H1 (cell line): ENCODE measurements around the gene ERGIC2. TPM values are rescaled to one million over a fixed set of nuclear protein-coding genes. Genes with fewer than 3 reads are reported as not detected.

Experiments used
- CTCF ChIA-PET: fragments of 300-600 bp; sonication (Branson Sonifier 250); formaldehyde crosslinking; loops from one replicate; lab custom pipeline; 2021; ENCODE audit not compliant: partially characterized antibody; lab: Charles Lee
- POLR2A ChIA-PET: fragments of 300-600 bp; sonication (Branson Sonifier 250); formaldehyde crosslinking; loops from one replicate; lab custom pipeline; 2021; ENCODE audit warnings: inconsistent platforms; ENCODE audit not compliant: partially characterized antibody; lab: Charles Lee
- DNase-seq, 2 experiments: peaks; one replicate each; pipeline versions ENCODE4 v3.0.0 to v3.0.0-alpha.2; 2010 to 2022; ENCODE audit warnings: low spot score in 2 of 2, low read depth in 1 of 2, mixed read lengths in 1 of 2
- FAIRE-seq: peaks from 2 replicates; lab custom pipeline; 2011; peaks lifted over from hg19 to GRCh38; lab: Jason Lieb, UNC
- H2AFZ ChIP-seq: 2 replicates; pipeline ENCODE4 v1.8.1; 2012; ENCODE audit warnings: low read length, inconsistent platforms
- H2AK5ac ChIP-seq: 2 replicates; pipeline ENCODE4 v1.6.1; 2013; ENCODE audit warnings: low read depth, low read length
- H2BK120ac ChIP-seq: replicated peaks from 2 replicates; pipeline ENCODE3; 2013; ENCODE audit warnings: low read depth, low read length, inconsistent platforms
- H2BK12ac ChIP-seq: 2 replicates; pipeline ENCODE4 v1.6.1; 2013; ENCODE audit warnings: low read depth, low read length
- H2BK15ac ChIP-seq: 2 replicates; pipeline ENCODE4 v1.6.1; 2013; ENCODE audit warnings: low read length
- H2BK20ac ChIP-seq: 2 replicates; pipeline ENCODE4 v1.6.1; 2013; ENCODE audit warnings: low read length
- H2BK5ac ChIP-seq: 2 replicates; pipeline ENCODE4 v1.6.1; 2013; ENCODE audit warnings: low read depth, low read length
- H3K14ac ChIP-seq: 2 replicates; pipeline ENCODE4 v1.6.1; 2013; ENCODE audit warnings: inconsistent platforms; ENCODE audit not compliant: insufficient read length
- H3K18ac ChIP-seq: 2 replicates; pipeline ENCODE4 v1.6.1; 2013; ENCODE audit warnings: low read length; ENCODE audit errors: extremely low read depth
- H3K23ac ChIP-seq: 2 replicates; pipeline ENCODE4 v1.6.1; 2013; ENCODE audit warnings: inconsistent platforms; ENCODE audit not compliant: insufficient read length
- H3K23me2 ChIP-seq: 2 replicates; pipeline ENCODE4 v1.6.1; 2013; ENCODE audit warnings: low read depth, low read length
- H3K27ac ChIP-seq: 2 replicates; pipeline ENCODE4 v1.6.1; 2011; ENCODE audit warnings: low read depth, low read length, inconsistent platforms
- H3K27me3 ChIP-seq, 4 experiments: replicated peaks in 1 of 4; 1 replicate in 1 of 4; 2 replicates in 3 of 4; pipeline versions ENCODE4 v1.6.1 to v1.8.1; 2011 to 2013; ENCODE audit warnings: low read length in 3 of 4, mild to moderate bottlenecking in 3 of 4, inconsistent platforms in 2 of 4, mixed read lengths in 2 of 4, moderate library complexity in 1 of 4; ENCODE audit not compliant: control insufficient read depth in 3 of 4, insufficient read depth in 3 of 4; ENCODE audit errors: extremely low read depth in 1 of 4
- H3K36me3 ChIP-seq, 4 experiments: 2 replicates each; pipeline versions ENCODE4 v1.6.1 to v1.8.1; 2011 to 2013; ENCODE audit warnings: mild to moderate bottlenecking in 4 of 4, low read length in 3 of 4, moderate library complexity in 2 of 4, control low read depth in 1 of 4, inconsistent platforms in 1 of 4; ENCODE audit not compliant: insufficient read depth in 4 of 4, control insufficient read depth in 2 of 4
- H3K4ac ChIP-seq: replicated peaks from 2 replicates; pipeline ENCODE3; 2013; ENCODE audit warnings: low read length, low read depth, mixed read lengths, inconsistent platforms; ENCODE audit not compliant: insufficient read length
- H3K4me1 ChIP-seq, 4 experiments: replicated peaks in 1 of 4; 1 replicate in 1 of 4; 2 replicates in 3 of 4; pipeline versions ENCODE4 v1.6.1 to v1.8.1; 2011 to 2013; ENCODE audit warnings: low read length in 3 of 4, inconsistent platforms in 2 of 4, mixed read lengths in 1 of 4; ENCODE audit not compliant: insufficient read depth in 4 of 4, control insufficient read depth in 3 of 4
- H3K4me2 ChIP-seq, 2 experiments: 2 replicates each; pipeline versions ENCODE4 v1.6.1 to v1.8.1; 2011 to 2013; ENCODE audit warnings: low read depth in 2 of 2, low read length in 2 of 2, control low read depth in 1 of 2, inconsistent platforms in 1 of 2, mild to moderate bottlenecking in 1 of 2; ENCODE audit not compliant: insufficient read depth in 1 of 2
- H3K4me3 ChIP-seq, 4 experiments: fragments of 200-600, 300-600 bp in 1 of 4; sonication (generic), shearing (Covaris generic), sonication (Bioruptor Twin) in 1 of 4; 2 replicates each; pipeline versions ENCODE4 v1.5.1 to v1.8.1; 2011 to 2016; ENCODE audit warnings: low read length in 4 of 4, low read depth in 3 of 4, control low read depth in 2 of 4, inconsistent platforms in 2 of 4, mild to moderate bottlenecking in 2 of 4, mixed read lengths in 1 of 4, moderate library complexity in 1 of 4; ENCODE audit not compliant: insufficient read depth in 2 of 4; ENCODE audit errors: extremely low read depth in 1 of 4
- H3K56ac ChIP-seq: replicated peaks from 2 replicates; pipeline ENCODE3; 2013; ENCODE audit warnings: low read depth, mild to moderate bottlenecking, mixed read lengths, low read length, inconsistent platforms; ENCODE audit not compliant: insufficient read length
- H3K79me1 ChIP-seq: 2 replicates; pipeline ENCODE4 v1.6.1; 2013; ENCODE audit warnings: low read depth, low read length, control low read depth
- H3K79me2 ChIP-seq, 2 experiments: 2 replicates each; pipeline versions ENCODE4 v1.6.1 to v1.8.1; 2012 to 2013; ENCODE audit warnings: low read length in 2 of 2, mild to moderate bottlenecking in 2 of 2, inconsistent platforms in 1 of 2; ENCODE audit not compliant: insufficient read depth in 2 of 2, control insufficient read depth in 1 of 2
- H3K9ac ChIP-seq, 4 experiments: replicated peaks in 1 of 4; 1 replicate in 1 of 4; 2 replicates in 3 of 4; pipeline versions ENCODE4 v1.6.1 to v1.8.1; 2011 to 2013; ENCODE audit warnings: low read depth in 3 of 4, low read length in 3 of 4, control low read depth in 2 of 4, mild to moderate bottlenecking in 2 of 4, moderate library complexity in 2 of 4, inconsistent platforms in 1 of 4; ENCODE audit errors: extremely low read depth in 1 of 4
- H3K9me3 ChIP-seq, 2 experiments: 2 replicates each; pipeline versions ENCODE4 v1.6.1 to v1.8.1; 2012 to 2013; ENCODE audit warnings: mild to moderate bottlenecking in 2 of 2, moderate library complexity in 2 of 2, control low read depth in 1 of 2, inconsistent platforms in 1 of 2, low read depth in 1 of 2, low read length in 1 of 2, mixed read lengths in 1 of 2; ENCODE audit not compliant: insufficient read depth in 2 of 2
- H4K20me1 ChIP-seq, 2 experiments: replicated peaks in 1 of 2; 2 replicates each; pipeline versions ENCODE3 to v1.8.1; 2011 to 2013; ENCODE audit warnings: inconsistent platforms in 2 of 2, low read length in 2 of 2, mild to moderate bottlenecking in 1 of 2; ENCODE audit not compliant: insufficient read depth in 2 of 2, control insufficient read depth in 1 of 2
- H4K5ac ChIP-seq: 2 replicates; pipeline ENCODE4 v1.6.1; 2013; ENCODE audit warnings: low read length, low read depth, mixed read lengths, inconsistent platforms; ENCODE audit not compliant: insufficient read length
- H4K8ac ChIP-seq: 2 replicates; pipeline ENCODE4 v1.8.0; 2013; ENCODE audit warnings: mild to moderate bottlenecking, moderate library complexity, low read length, inconsistent platforms; ENCODE audit not compliant: insufficient read depth; ENCODE audit errors: extremely low read depth
- H4K91ac ChIP-seq: replicated peaks from 2 replicates; pipeline ENCODE3; 2013; ENCODE audit warnings: low read length, mixed read lengths, inconsistent platforms; ENCODE audit not compliant: insufficient read length
- CTBP2 ChIP-seq: IDR thresholded peaks from 2 replicates; pipeline ENCODE4 v1.7.0; 2011; ENCODE audit warnings: borderline replicate concordance, mild to moderate bottlenecking, moderate library complexity, mixed read lengths, low read length; ENCODE audit not compliant: insufficient read depth, insufficient read length
- GTF2F1 ChIP-seq: IDR thresholded peaks from 2 replicates; pipeline ENCODE4 v1.6.1; 2012; ENCODE audit warnings: low read depth, low read length, improper control_type of control experiment, borderline replicate concordance
- KDM1A ChIP-seq: fragments of 200-600, 300-600 bp; sonication (generic); IDR thresholded peaks from 2 replicates; pipeline ENCODE4 v1.7.1; 2016; ENCODE audit warnings: mild to moderate bottlenecking, low read length, borderline replicate concordance
- MAFK ChIP-seq: IDR thresholded peaks from 2 replicates; pipeline ENCODE4 v1.6.1; 2012; ENCODE audit warnings: low read depth, mild to moderate bottlenecking, improper control_type of control experiment, low read length
- POLR2A ChIP-seq, 2 experiments: IDR thresholded peaks; 1 replicate in 1 of 2; 2 replicates in 1 of 2; pipeline ENCODE4 v1.6.1; 2011; ENCODE audit warnings: low read depth in 2 of 2, low read length in 2 of 2, mild to moderate bottlenecking in 2 of 2; ENCODE audit errors: control extremely low read depth in 1 of 2
- POU5F1 ChIP-seq: IDR thresholded peaks from 2 replicates; pipeline ENCODE4 v1.6.1; 2011; ENCODE audit warnings: low read depth, mild to moderate bottlenecking, low read length, moderate library complexity
- SRF ChIP-seq: IDR thresholded peaks from 2 replicates; pipeline ENCODE4 v1.6.1; 2011; ENCODE audit warnings: mild to moderate bottlenecking, low read depth, low read length, moderate library complexity
- TAF1 ChIP-seq: IDR thresholded peaks from 2 replicates; pipeline ENCODE4 v1.6.1; 2011; ENCODE audit warnings: mild to moderate bottlenecking, low read depth, low read length
- TCF12 ChIP-seq: IDR thresholded peaks from 2 replicates; pipeline ENCODE4 v1.6.1; 2011; ENCODE audit warnings: low read depth, mild to moderate bottlenecking, low read length
- TEAD4 ChIP-seq: IDR thresholded peaks from 2 replicates; pipeline ENCODE4 v1.6.1; 2012; ENCODE audit warnings: low read depth, low read length, inconsistent platforms, mixed read lengths
- ZNF274 ChIP-seq: IDR thresholded peaks from 2 replicates; pipeline ENCODE4 v1.7.0; 2012; ENCODE audit warnings: low read length, borderline replicate concordance; ENCODE audit errors: extremely low read depth
- WGBS, 2 experiments: shearing (Covaris generic) in 1 of 2; methylation state at CpG; one replicate each; pipeline versions ENCODE4 v1.1.6 to v1.1.7; 2013 to 2015; ENCODE audit warnings: low lambda C conversion rate in 2 of 2, mixed read lengths in 2 of 2, inconsistent platforms in 1 of 2, low coverage in 1 of 2, missing lambda C conversion rate in 1 of 2; ENCODE audit not compliant: insufficient replicate concordance in 2 of 2, insufficient coverage in 1 of 2, insufficient read length in 1 of 2; ENCODE audit errors: extremely low coverage in 1 of 2, missing lambda C conversion rate in 1 of 2; 5-methylcytosine and 5-hydroxymethylcytosine counted together
- polyA plus RNA-seq, 7 experiments: library from polyadenylated mRNA; depleted of rRNA in 3 of 7; stranded (reverse) in 5 of 7; unstranded in 2 of 7; fragments of >200 nt in 5 of 7; fragments of 200-250 nt in 2 of 7; gene quantifications; 1 replicate in 5 of 7; 2 replicates in 1 of 7; 4 replicates in 1 of 7; pipeline versions ENCODE4 v1.2.1 to v1.2.3, GENCODE V29; 2011 to 2013; ENCODE audit warnings: missing spikeins in 2 of 7, mixed read lengths in 2 of 7
- total RNA-seq: library from RNA; stranded (reverse); fragmentation: NEBNext Ultra II Directional; extraction: Animal tissue kit (Norgen Biotek cat#: 25700); gene quantifications from 2 replicates; pipeline ENCODE4 v1.2.1, GENCODE V29; 2021

The ERGIC2 gene
- total and polyA plus RNA-seq, 2 of the 8 experiments (the other 6 are each of a cell fraction or from before 2014, with no cell fraction given): 16.5 to 61.8 TPM

DNA sequence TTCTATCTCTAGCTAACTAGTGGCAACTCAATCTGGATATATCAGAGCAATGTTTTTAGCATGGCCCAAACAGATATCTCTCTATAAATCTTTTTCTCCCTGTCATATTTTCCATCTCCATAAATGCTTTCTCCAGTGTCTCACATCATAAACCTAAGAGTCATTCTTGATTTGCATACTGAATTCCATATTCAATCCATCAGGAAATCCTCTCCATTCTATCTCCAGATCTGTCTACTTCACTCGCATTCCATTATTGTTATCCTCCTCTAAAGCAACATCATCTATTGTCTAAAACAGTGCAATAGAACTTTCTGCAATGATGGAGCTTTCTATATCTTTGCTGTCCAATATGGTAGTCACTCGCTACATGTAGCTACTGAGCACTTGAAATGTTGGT is 45.5 kb upstream of the ERGIC2 start:
- H3K27ac ChIP-seq: no peak overlapping the region
- H3K23ac ChIP-seq: no peak overlapping the region
- H3K4me3 ChIP-seq: no peak overlapping the region
- FAIRE-seq (no peak), DNase-seq (no peak)
- H3K79me2 ChIP-seq: no peaks in the 10 kb centered on the region
- H4K20me1 ChIP-seq: no peaks in the 10 kb centered on the region
- WGBS, 2 experiments: 94% methylated on average over 2 of the region's 2 CpGs; no CpG with 5 or more reads in 1 of the 2 experiments
- no peak overlapping the region for H4K5ac ChIP-seq
- no peak overlapping the region for H3K56ac ChIP-seq
- H4K91ac ChIP-seq: no peak overlapping the region
- POLR2A ChIA-PET: no interaction called here
- H3K4ac ChIP-seq: no peak overlapping the region
- H3K23me2 ChIP-seq: no peaks in the 10 kb centered on the region
- H2AFZ ChIP-seq: no peak overlapping the region
- CTCF ChIA-PET: interaction anchor here (0.9 to 1.7 kb wide), 2 partner anchors 10 to 28 kb away, joined by 3 to 7 read pairs; no protein-coding TSS in a partner anchor
- peaks cover 3 to 7% of the 10 kb centered on the region in 2 experiments; a peak in 2 of 4 replicates for H3K9me3 ChIP-seq
- no peak overlapping the region for H2AK5ac ChIP-seq
- no peak overlapping the region for H2BK120ac ChIP-seq
- H3K4me2 ChIP-seq: no peak overlapping the region
- no peak overlapping the region for H2BK20ac ChIP-seq
- H4K8ac ChIP-seq: no peak overlapping the region
- H2BK15ac ChIP-seq: no peak overlapping the region
- peaks cover 0 to 5% (median 0%) of the 10 kb centered on the region in 4 experiments; a peak in 1 of 7 replicates for H3K4me1 ChIP-seq
- H3K36me3 ChIP-seq: no peaks in the 10 kb centered on the region
- no peak overlapping the region for H3K9ac ChIP-seq
- no peak overlapping the region for H2BK12ac ChIP-seq
- H3K79me1 ChIP-seq: no peaks in the 10 kb centered on the region
- H3K18ac ChIP-seq: no peak overlapping the region
- no peak overlapping the region for H2BK5ac ChIP-seq
- H3K27me3 ChIP-seq: no peaks in the 10 kb centered on the region
- H3K14ac ChIP-seq: no peak overlapping the region
- TF ChIP-seq KDM1A: no peak
- TF ChIP-seq SRF: no peak
- TF ChIP-seq POLR2A (IDR thresholded peaks at IDR 0.05; ENCODE audit: control extremely low read depth in 1 of 2, low read depth in 2 of 2, low read length in 2 of 2): no peak
- no peak for TF ChIP-seq GTF2F1
- TF ChIP-seq TAF1: no peak
- no peak for TF ChIP-seq CTBP2
- no peak for TF ChIP-seq TCF12
- no peak for TF ChIP-seq ZNF274
- no peak for TF ChIP-seq POU5F1
- no peak for TF ChIP-seq MAFK
- TF ChIP-seq TEAD4: no peak
